SW480 (cell line): ENCODE measurements around the gene GPC2.
"Not testable (repeated sequence)": the region's sequence is repeated elsewhere in the genome, so short reads cannot be mapped to it uniquely, and the experiment has no call there.

Experiments used
- DNase-seq: peaks from one replicate; pipeline ENCODE4 v3.0.0-alpha.2; 2016; ENCODE audit warnings: low spot score

GPC2 gene

GRCh38 chr7:100152404-100152803 lies 24.8 kb downstream of the GPC2 start:
- no peak for DNase-seq

- DNase-seq: peak; percentile 100
Observed at GRCh38 chr7:100148559-100149328, 28.4 kb downstream of the GPC2 start, which contains the start of gene LAMTOR4. LAMTOR4 (plus strand) TSS chr7:100148918; CDS start chr7:100148973, 55 bp downstream.

GRCh38 chr7:100148225-100148558 lies 29.0 kb downstream of the GPC2 start:
- no peak for DNase-seq

GRCh38 chr7:100147278-100147677 lies 29.9 kb downstream of the GPC2 start:
- no peak for DNase-seq

- not testable (repeated sequence) for DNase-seq
Observed at GRCh38 chr7:100146350-100146749, 30.8 kb downstream of the GPC2 start.

- no peak for DNase-seq
Observed at GRCh38 chr7:100142461-100142860, 34.7 kb downstream of the GPC2 start.

- DNase-seq: no peak
Observed at GRCh38 chr7:100141555-100141949, 35.6 kb downstream of the GPC2 start.

- DNase-seq: peak; percentile 53
Observed at GRCh38 chr7:100137851-100138760, 39.1 kb downstream of the GPC2 start.

- DNase-seq: peak; percentile 91
Observed at GRCh38 chr7:100132697-100133151, 44.5 kb downstream of the GPC2 start.

- DNase-seq: no peak
Observed at GRCh38 chr7:100132126-100132525, 45.1 kb downstream of the GPC2 start.

- peak; percentile 64 for DNase-seq
Observed at GRCh38 chr7:100130608-100131453, 46.4 kb downstream of the GPC2 start.

GRCh38 chr7:100130220-100130607 lies 47.0 kb downstream of the GPC2 start:
- not testable (repeated sequence) for DNase-seq

- no peak for DNase-seq
Observed at GRCh38 chr7:100128637-100128963, 48.6 kb downstream of the GPC2 start.

- DNase-seq: peak; percentile 57
Observed at GRCh38 chr7:100127866-100128636, 49.1 kb downstream of the GPC2 start.

GRCh38 chr7:100126931-100127865 lies 50.0 kb downstream of the GPC2 start, which contains the start of gene MBLAC1:
MBLAC1 (plus strand) TSS chr7:100126967; CDS start chr7:100127396, 429 bp downstream.
- peak; percentile 98 for DNase-seq

- no peak for DNase-seq
Observed at GRCh38 chr7:100126239-100126930, 50.8 kb downstream of the GPC2 start.

GRCh38 chr7:100124301-100125230 lies 52.6 kb downstream of the GPC2 start:
- no peak for DNase-seq

- no peak for DNase-seq
Observed at GRCh38 chr7:100122568-100122967, 54.6 kb downstream of the GPC2 start.
